ENCODE data around the gene TAOK2.

DNA sequence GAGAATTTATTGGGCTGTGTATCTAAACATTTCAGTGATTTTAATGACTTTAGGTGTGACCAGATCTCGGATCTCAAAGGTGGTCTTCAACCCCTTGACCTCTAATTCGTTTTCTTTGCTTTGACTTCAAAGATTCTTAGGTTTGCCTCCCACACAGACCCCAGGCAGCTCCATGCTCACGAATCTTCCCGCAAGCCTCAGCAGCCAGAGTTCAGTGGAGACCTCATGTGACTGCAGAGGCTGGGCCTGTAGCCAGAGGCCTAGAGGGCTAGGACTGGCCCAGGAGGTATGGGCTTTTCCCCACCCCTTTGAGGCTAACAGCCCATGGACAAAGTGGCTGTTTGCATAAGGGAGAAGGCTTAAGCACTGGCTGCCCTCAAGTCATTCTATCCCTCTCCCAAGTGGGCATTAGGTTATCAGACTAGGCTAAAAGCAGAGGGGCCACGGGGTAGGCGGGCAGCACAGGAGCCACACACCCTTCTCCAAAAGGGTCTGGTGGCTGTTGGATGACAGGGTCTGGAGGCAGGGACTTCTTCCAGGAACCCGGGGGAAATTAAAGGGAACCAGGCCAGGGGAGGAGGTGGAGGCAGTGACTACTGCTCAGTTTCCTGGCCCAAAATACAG, 18.8 kb downstream of the TAOK2 start:
- TF ChIP-seq, protein P1, sequence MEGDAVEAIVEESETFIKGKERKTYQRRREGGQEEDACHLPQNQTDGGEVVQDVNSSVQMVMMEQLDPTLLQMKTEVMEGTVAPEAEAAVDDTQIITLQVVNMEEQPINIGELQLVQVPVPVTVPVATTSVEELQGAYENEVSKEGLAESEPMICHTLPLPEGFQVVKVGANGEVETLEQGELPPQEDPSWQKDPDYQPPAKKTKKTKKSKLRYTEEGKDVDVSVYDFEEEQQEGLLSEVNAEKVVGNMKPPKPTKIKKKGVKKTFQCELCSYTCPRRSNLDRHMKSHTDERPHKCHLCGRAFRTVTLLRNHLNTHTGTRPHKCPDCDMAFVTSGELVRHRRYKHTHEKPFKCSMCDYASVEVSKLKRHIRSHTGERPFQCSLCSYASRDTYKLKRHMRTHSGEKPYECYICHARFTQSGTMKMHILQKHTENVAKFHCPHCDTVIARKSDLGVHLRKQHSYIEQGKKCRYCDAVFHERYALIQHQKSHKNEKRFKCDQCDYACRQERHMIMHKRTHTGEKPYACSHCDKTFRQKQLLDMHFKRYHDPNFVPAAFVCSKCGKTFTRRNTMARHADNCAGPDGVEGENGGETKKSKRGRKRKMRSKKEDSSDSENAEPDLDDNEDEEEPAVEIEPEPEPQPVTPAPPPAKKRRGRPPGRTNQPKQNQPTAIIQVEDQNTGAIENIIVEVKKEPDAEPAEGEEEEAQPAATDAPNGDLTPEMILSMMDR (IDR thresholded peaks at IDR 0.05) = no peak
- TF ChIP-seq POLR2AphosphoS5 (IDR thresholded peaks at IDR 0.05; ENCODE audit: low read depth, low read length) (no peak), SIN3A (IDR thresholded peaks at IDR 0.05; ENCODE audit: borderline replicate concordance, insufficient read depth, low read depth, low read length) (no peak), TCF7L2 (IDR thresholded peaks at IDR 0.05; ENCODE audit: low read depth, low read length) (no peak)
- TF ChIP-seq, protein P2, sequence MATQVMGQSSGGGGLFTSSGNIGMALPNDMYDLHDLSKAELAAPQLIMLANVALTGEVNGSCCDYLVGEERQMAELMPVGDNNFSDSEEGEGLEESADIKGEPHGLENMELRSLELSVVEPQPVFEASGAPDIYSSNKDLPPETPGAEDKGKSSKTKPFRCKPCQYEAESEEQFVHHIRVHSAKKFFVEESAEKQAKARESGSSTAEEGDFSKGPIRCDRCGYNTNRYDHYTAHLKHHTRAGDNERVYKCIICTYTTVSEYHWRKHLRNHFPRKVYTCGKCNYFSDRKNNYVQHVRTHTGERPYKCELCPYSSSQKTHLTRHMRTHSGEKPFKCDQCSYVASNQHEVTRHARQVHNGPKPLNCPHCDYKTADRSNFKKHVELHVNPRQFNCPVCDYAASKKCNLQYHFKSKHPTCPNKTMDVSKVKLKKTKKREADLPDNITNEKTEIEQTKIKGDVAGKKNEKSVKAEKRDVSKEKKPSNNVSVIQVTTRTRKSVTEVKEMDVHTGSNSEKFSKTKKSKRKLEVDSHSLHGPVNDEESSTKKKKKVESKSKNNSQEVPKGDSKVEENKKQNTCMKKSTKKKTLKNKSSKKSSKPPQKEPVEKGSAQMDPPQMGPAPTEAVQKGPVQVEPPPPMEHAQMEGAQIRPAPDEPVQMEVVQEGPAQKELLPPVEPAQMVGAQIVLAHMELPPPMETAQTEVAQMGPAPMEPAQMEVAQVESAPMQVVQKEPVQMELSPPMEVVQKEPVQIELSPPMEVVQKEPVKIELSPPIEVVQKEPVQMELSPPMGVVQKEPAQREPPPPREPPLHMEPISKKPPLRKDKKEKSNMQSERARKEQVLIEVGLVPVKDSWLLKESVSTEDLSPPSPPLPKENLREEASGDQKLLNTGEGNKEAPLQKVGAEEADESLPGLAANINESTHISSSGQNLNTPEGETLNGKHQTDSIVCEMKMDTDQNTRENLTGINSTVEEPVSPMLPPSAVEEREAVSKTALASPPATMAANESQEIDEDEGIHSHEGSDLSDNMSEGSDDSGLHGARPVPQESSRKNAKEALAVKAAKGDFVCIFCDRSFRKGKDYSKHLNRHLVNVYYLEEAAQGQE (IDR thresholded peaks at IDR 0.05; ENCODE audit: insufficient read depth in 1 of 2, low read depth in 2 of 2, low read length in 1 of 2) = no peak

Data from Panc1 (cell line).